Loucy (cell line): Measurements from ENCODE around the gene ZNF341.

ENCODE experiments used
- H2AFZ ChIP-seq: fragments of 200-600 bp; sonication (generic); 2 replicates; pipeline ENCODE4 v1.6.0; 2016; ENCODE audit warnings: antibody characterized with exemption, mild to moderate bottlenecking, low read length, moderate library complexity
- H3F3A ChIP-seq: fragments of 200-600 bp; 2 replicates; pipeline ENCODE4 v1.6.0; 2016; ENCODE audit warnings: antibody characterized with exemption, low read depth, mild to moderate bottlenecking
- H3K27me3 ChIP-seq: fragments of 200-600 bp; sonication (generic); 2 replicates; pipeline ENCODE4 v1.6.1; 2014; ENCODE audit warnings: low read length, mild to moderate bottlenecking; ENCODE audit not compliant: insufficient read depth, poor library complexity, severe bottlenecking
- H3K36me3 ChIP-seq: fragments of 200-600 bp; sonication (generic); 2 replicates; pipeline ENCODE4 v1.6.1; 2016; ENCODE audit warnings: low read length; ENCODE audit not compliant: insufficient read depth
- H3K4me1 ChIP-seq: fragments of 200-600 bp; sonication (generic); 2 replicates; pipeline ENCODE4 v1.5.1; 2014; ENCODE audit warnings: low read length, mild to moderate bottlenecking; ENCODE audit not compliant: insufficient read depth, poor library complexity, severe bottlenecking
- H3K4me2 ChIP-seq: fragments of 200-600 bp; sonication (generic); 2 replicates; pipeline ENCODE4 v1.6.0; 2014; ENCODE audit warnings: antibody characterized with exemption, low read length, low read depth, mild to moderate bottlenecking; ENCODE audit not compliant: poor library complexity, severe bottlenecking
- H3K4me3 ChIP-seq: fragments of 200-600 bp; sonication (generic); 2 replicates; pipeline ENCODE4 v1.5.1; 2014; ENCODE audit warnings: low read length, mild to moderate bottlenecking, mixed read lengths; ENCODE audit not compliant: poor library complexity, severe bottlenecking
- H3K79me2 ChIP-seq: fragments of 200-600 bp; sonication (generic); 2 replicates; pipeline ENCODE4 v1.6.1; 2014; ENCODE audit warnings: low read length; ENCODE audit not compliant: insufficient read depth
- H3K9ac ChIP-seq: fragments of 200-600 bp; sonication (generic); 2 replicates; pipeline ENCODE4 v1.6.0; 2014; ENCODE audit warnings: mild to moderate bottlenecking, low read depth, low read length, moderate library complexity; ENCODE audit not compliant: poor library complexity, severe bottlenecking
- H3K9me2 ChIP-seq: fragments of 200-600 bp; sonication (generic); replicated peaks from 2 replicates; pipeline ENCODE4 v1.6.1; 2016; ENCODE audit warnings: low read depth, low read length, mixed read lengths
- H3K9me3 ChIP-seq: fragments of 200-600 bp; sonication (generic); 2 replicates; pipeline ENCODE4 v1.6.1; 2014; ENCODE audit warnings: mild to moderate bottlenecking, antibody characterized with exemption, low read length, low read depth; ENCODE audit not compliant: insufficient read depth
- H4K20me1 ChIP-seq: fragments of 200-600 bp; sonication (generic); 2 replicates; pipeline ENCODE4 v1.6.0; 2014; ENCODE audit warnings: antibody characterized with exemption, low read length, mild to moderate bottlenecking; ENCODE audit not compliant: insufficient read depth, poor library complexity, severe bottlenecking
- EZH2phosphoT487 ChIP-seq: fragments of 200-600 bp; IDR thresholded peaks from 2 replicates; pipeline ENCODE4 v1.6.1; 2018; ENCODE audit warnings: antibody characterized with exemption, mild to moderate bottlenecking, moderate library complexity, borderline replicate concordance
- TF ChIP-seq, protein P1 (sequence below): fragments of 200-600 bp; sonication (generic); conservative IDR thresholded peaks from 2 replicates; pipeline ENCODE4 v1.5.1; 2014; ENCODE audit warnings: mild to moderate bottlenecking, antibody characterized with exemption, low read length

Gene ZNF341

GRCh38 chr20:33829636-33830035, 97.8 kb downstream of the ZNF341 start:
- Histone ChIP-seq H3F3A (no peaks in the 10 kb centered on the region), H3K9me2 (no peaks in the 10 kb centered on the region), H2AFZ (no peak overlapping the region), H3K9ac (no peak overlapping the region), H3K9me3 (no peaks in the 10 kb centered on the region), H3K79me2 (peaks cover 94% of the 10 kb centered on the region), H3K4me3 (no peak overlapping the region), H4K20me1 (peaks cover 40% of the 10 kb centered on the region), H3K4me2 (no peak overlapping the region), H3K27me3 (no peaks in the 10 kb centered on the region), H3K36me3 (peaks cover 13% of the 10 kb centered on the region; the same call in 1 of the 2 replicates), H3K4me1 (peaks cover 19% of the 10 kb centered on the region)
- TF ChIP-seq, protein P1, sequence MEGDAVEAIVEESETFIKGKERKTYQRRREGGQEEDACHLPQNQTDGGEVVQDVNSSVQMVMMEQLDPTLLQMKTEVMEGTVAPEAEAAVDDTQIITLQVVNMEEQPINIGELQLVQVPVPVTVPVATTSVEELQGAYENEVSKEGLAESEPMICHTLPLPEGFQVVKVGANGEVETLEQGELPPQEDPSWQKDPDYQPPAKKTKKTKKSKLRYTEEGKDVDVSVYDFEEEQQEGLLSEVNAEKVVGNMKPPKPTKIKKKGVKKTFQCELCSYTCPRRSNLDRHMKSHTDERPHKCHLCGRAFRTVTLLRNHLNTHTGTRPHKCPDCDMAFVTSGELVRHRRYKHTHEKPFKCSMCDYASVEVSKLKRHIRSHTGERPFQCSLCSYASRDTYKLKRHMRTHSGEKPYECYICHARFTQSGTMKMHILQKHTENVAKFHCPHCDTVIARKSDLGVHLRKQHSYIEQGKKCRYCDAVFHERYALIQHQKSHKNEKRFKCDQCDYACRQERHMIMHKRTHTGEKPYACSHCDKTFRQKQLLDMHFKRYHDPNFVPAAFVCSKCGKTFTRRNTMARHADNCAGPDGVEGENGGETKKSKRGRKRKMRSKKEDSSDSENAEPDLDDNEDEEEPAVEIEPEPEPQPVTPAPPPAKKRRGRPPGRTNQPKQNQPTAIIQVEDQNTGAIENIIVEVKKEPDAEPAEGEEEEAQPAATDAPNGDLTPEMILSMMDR, result no peak
- no peak for TF ChIP-seq EZH2phosphoT487

- Histone ChIP-seq H3K79me2 (peaks cover 93% of the 10 kb centered on the region), H3K4me1 (peaks cover 16% of the 10 kb centered on the region), H3K9me2 (no peaks in the 10 kb centered on the region), H3K9ac (no peak overlapping the region), H2AFZ (no peak overlapping the region), H3K36me3 (peaks cover 13% of the 10 kb centered on the region; the same call in 1 of the 2 replicates), H4K20me1 (peaks cover 39% of the 10 kb centered on the region), H3K27me3 (no peaks in the 10 kb centered on the region), H3K9me3 (no peaks in the 10 kb centered on the region), H3K4me2 (no peak overlapping the region), H3K4me3 (no peak overlapping the region), H3F3A (no peaks in the 10 kb centered on the region)
- TF ChIP-seq EZH2phosphoT487, result no peak
- TF ChIP-seq, protein P1, result no peak
These were observed 98.6 kb downstream of the ZNF341 start for GRCh38 chr20:33830371-33830770.

GRCh38 chr20:33832103-33832804, 100.5 kb downstream of the ZNF341 start:
- no peaks in the 10 kb centered on the region for H3F3A ChIP-seq
- H3K79me2 ChIP-seq, result peaks cover 94% of the 10 kb centered on the region
- H2AFZ ChIP-seq, result no peak overlapping the region
- H3K9ac ChIP-seq, result no peak overlapping the region
- no peaks in the 10 kb centered on the region for H3K27me3 ChIP-seq
- no peak overlapping the region for H3K4me2 ChIP-seq
- H3K4me3 ChIP-seq, result no peak overlapping the region
- H4K20me1 ChIP-seq, result peaks cover 40% of the 10 kb centered on the region
- TF ChIP-seq EZH2phosphoT487, result no peak
- TF ChIP-seq, protein P1, result no peak
- no peaks in the 10 kb centered on the region for H3K9me2 ChIP-seq
- peaks cover 13% of the 10 kb centered on the region; the same call in 1 of the 2 replicates for H3K36me3 ChIP-seq
- no peaks in the 10 kb centered on the region for H3K9me3 ChIP-seq
- H3K4me1 ChIP-seq, result peaks cover 18% of the 10 kb centered on the region
